H1 (cell line): ENCODE data around the gene RPS6KA6.

Experiments
- CEBPB ChIP-seq: IDR thresholded peaks from 2 replicates; pipeline ENCODE4 v1.6.1; 2012; ENCODE audit warnings: low read depth, low read length
- CTCF ChIP-seq, 3 experiments: IDR thresholded peaks; 1 replicate in 2 of 3; 2 replicates in 1 of 3; pipeline versions ENCODE4 v1.5.1 to v1.6.1; 2011; ENCODE audit warnings: low read length in 3 of 3, mild to moderate bottlenecking in 3 of 3, inconsistent platforms in 2 of 3, low read depth in 1 of 3, moderate library complexity in 1 of 3; ENCODE audit not compliant: insufficient read depth in 1 of 3; ENCODE audit errors: control extremely low read depth in 1 of 3
- POLR2A ChIP-seq, 2 experiments: IDR thresholded peaks; 1 replicate in 1 of 2; 2 replicates in 1 of 2; pipeline ENCODE4 v1.6.1; 2011; ENCODE audit warnings: low read depth in 2 of 2, low read length in 2 of 2, mild to moderate bottlenecking in 2 of 2; ENCODE audit errors: control extremely low read depth in 1 of 2
- POLR2AphosphoS5 ChIP-seq: IDR thresholded peaks from 2 replicates; pipeline ENCODE4 v1.6.1; 2011; ENCODE audit warnings: low read depth, low read length
- RAD21 ChIP-seq, 2 experiments: IDR thresholded peaks in 1 of 2; conservative IDR thresholded peaks in 1 of 2; 2 replicates each; pipeline ENCODE4 v1.6.1; 2011; ENCODE audit warnings: low read depth in 2 of 2, low read length in 2 of 2, improper control_type of control experiment in 1 of 2, inconsistent platforms in 1 of 2, mild to moderate bottlenecking in 1 of 2, moderate library complexity in 1 of 2
- RBBP5 ChIP-seq: IDR thresholded peaks from 2 replicates; pipeline ENCODE4 v1.7.1; 2012; ENCODE audit warnings: low read depth, mild to moderate bottlenecking, inconsistent platforms, low read length, moderate library complexity, borderline replicate concordance

DNA sequence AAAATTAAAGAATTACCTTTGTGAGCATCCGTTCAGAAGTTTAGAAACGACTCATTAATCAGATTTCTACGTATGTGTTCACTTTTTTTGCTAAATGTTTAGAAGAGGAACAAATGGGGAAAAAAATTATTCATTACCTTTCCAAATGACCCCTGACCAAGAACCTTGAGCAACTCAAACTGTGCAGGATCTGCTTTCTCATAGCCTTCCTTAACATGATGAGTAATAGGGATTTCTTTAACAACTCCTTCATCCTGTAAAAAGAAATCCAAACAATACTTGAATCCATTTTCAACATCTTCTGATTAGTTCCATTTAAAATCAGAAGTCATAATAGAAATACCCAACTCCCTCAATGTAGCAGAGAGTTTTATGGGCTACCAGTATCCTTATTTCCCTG lies 32.1 kb downstream of the RPS6KA6 start:
- TF ChIP-seq POLR2AphosphoS5 (no peak), RBBP5 (no peak), CTCF (IDR thresholded peaks at IDR 0.05; ENCODE audit: control extremely low read depth in 1 of 3, insufficient read depth in 1 of 3, low read depth in 1 of 3, low read length in 3 of 3) (no peak), CEBPB (no peak), RAD21 (IDR thresholded peaks at IDR 0.05 in 1 of 2, conservative IDR thresholded peaks at IDR 0.05 in 1 of 2; ENCODE audit: low read depth in 2 of 2, low read length in 2 of 2) (no peak), POLR2A (IDR thresholded peaks at IDR 0.05; ENCODE audit: control extremely low read depth in 1 of 2, low read depth in 2 of 2, low read length in 2 of 2) (no peak)
